ENCODE data around the gene GRIA4.

- TF ChIP-seq RAD21 (conservative IDR thresholded peaks at IDR 0.05), result no peak
- no peak for TF ChIP-seq CTCF (IDR thresholded peaks at IDR 0.05; ENCODE audit: poor library complexity, severe bottlenecking)
Measured at GRCh38 chr11:105878510-105878909, 268.6 kb downstream of the GRIA4 start.

Measured in neural cell (in vitro differentiated cells).